ENCODE measurements around the gene DIP2B.

DIP2B gene

GRCh38 chr12:50529345-50529744, 24.6 kb downstream of the DIP2B start:
- TF ChIP-seq CTCF (conservative IDR thresholded peaks at IDR 0.05; ENCODE audit: control insufficient read depth, insufficient read depth, low read depth, low read length) = no peak
- no peak for DNase-seq (ENCODE audit: low read depth)
- no peak overlapping the region for H3K4me3 ChIP-seq (ENCODE audit: control insufficient read depth, low read depth, low read length)

- no peak overlapping the region for H3K4me3 ChIP-seq (ENCODE audit: control insufficient read depth, low read depth, low read length)
- TF ChIP-seq CTCF (conservative IDR thresholded peaks at IDR 0.05; ENCODE audit: control insufficient read depth, insufficient read depth, low read depth, low read length) = no peak
- DNase-seq (ENCODE audit: low read depth) = no peak
Measured at GRCh38 chr12:50530532-50530931, 25.7 kb downstream of the DIP2B start.

- no peak overlapping the region for H3K4me3 ChIP-seq (ENCODE audit: control insufficient read depth, low read depth, low read length)
- TF ChIP-seq CTCF (conservative IDR thresholded peaks at IDR 0.05; ENCODE audit: control insufficient read depth, insufficient read depth, low read depth, low read length) = no peak
- no peak for DNase-seq (ENCODE audit: low read depth)
Measured at GRCh38 chr12:50533203-50533584, 28.4 kb downstream of the DIP2B start.

- H3K4me3 ChIP-seq (ENCODE audit: control insufficient read depth, low read depth, low read length) = no peak overlapping the region
- no peak for TF ChIP-seq CTCF (conservative IDR thresholded peaks at IDR 0.05; ENCODE audit: control insufficient read depth, insufficient read depth, low read depth, low read length)
- no peak for DNase-seq (ENCODE audit: low read depth)
Measured at GRCh38 chr12:50533971-50534370, 29.2 kb downstream of the DIP2B start.

- no peak for DNase-seq (ENCODE audit: low read depth)
- no peak overlapping the region for H3K4me3 ChIP-seq (ENCODE audit: control insufficient read depth, low read depth, low read length)
- no peak for TF ChIP-seq CTCF (conservative IDR thresholded peaks at IDR 0.05; ENCODE audit: control insufficient read depth, insufficient read depth, low read depth, low read length)
Measured at GRCh38 chr12:50536831-50537537, 32.2 kb downstream of the DIP2B start.

GRCh38 chr12:50537538-50537919, 32.7 kb downstream of the DIP2B start:
- H3K4me3 ChIP-seq (ENCODE audit: control insufficient read depth, low read depth, low read length) = no peak overlapping the region
- DNase-seq (ENCODE audit: low read depth) = peak; percentile 87
- TF ChIP-seq CTCF (conservative IDR thresholded peaks at IDR 0.05; ENCODE audit: control insufficient read depth, insufficient read depth, low read depth, low read length) = no peak

- no peak overlapping the region for H3K4me3 ChIP-seq (ENCODE audit: control insufficient read depth, low read depth, low read length)
- DNase-seq (ENCODE audit: low read depth) = no peak
- TF ChIP-seq CTCF (conservative IDR thresholded peaks at IDR 0.05; ENCODE audit: control insufficient read depth, insufficient read depth, low read depth, low read length) = no peak
Measured at GRCh38 chr12:50538182-50538581, 33.4 kb downstream of the DIP2B start.

All from fibroblast of mammary gland (primary cell).